Posterior vena cava (tissue), 2 donors: Measurements from ENCODE around the gene RGS11. TPM values are rescaled to one million over a fixed set of nuclear protein-coding genes. Genes with fewer than 3 reads are reported as not detected.

Source experiments
- DNase-seq: peaks from one replicate; pipeline ENCODE4 v3.0.0-alpha.2; 2020; ENCODE audit warnings: low spot score
- intact Hi-C, 2 donors: fragments of 100-400 bp; cut with DNase I; formaldehyde crosslinking; loops; one replicate each; pipeline versions ENCODE4 v1.14.1 to v1.14.2; 2022 to 2023
- long read RNA-seq, 2 donors: library from polyadenylated mRNA; unstranded; transcript quantifications; one replicate each; pipeline ENCODE4 v2.0.0, GENCODE V29; 2020 to 2021
- total RNA-seq, 2 donors: library from RNA; stranded (reverse); fragmentation: NEBNext Ultra II Directional; extraction: Animal tissue kit (Norgen Biotek cat#: 25700); gene quantifications; one replicate each; pipeline ENCODE4 v1.2.1, GENCODE V29; 2021
- donor health status: DM: yes; HTN: yes; CAD: no.
- donor health status: DM: yes; HTN: yes; CAD: no.

The RGS11 gene
- total RNA-seq, result 10 to 100 TPM in 1 of 2 donors, 1 to 10 TPM in 1; 7.7 to 10.6 TPM
- long read RNA-seq, donor 1, partial matches to known transcripts, result 1 of 1 reads
- long read RNA-seq, donor 1, other reads (novel, unspliced or antisense), result 0 of 1 reads
- long read RNA-seq, donor 2, partial matches to known transcripts, result 2 of 7 reads
- long read RNA-seq, donor 2, other reads (novel, unspliced or antisense), result 5 of 7 reads

DNA sequence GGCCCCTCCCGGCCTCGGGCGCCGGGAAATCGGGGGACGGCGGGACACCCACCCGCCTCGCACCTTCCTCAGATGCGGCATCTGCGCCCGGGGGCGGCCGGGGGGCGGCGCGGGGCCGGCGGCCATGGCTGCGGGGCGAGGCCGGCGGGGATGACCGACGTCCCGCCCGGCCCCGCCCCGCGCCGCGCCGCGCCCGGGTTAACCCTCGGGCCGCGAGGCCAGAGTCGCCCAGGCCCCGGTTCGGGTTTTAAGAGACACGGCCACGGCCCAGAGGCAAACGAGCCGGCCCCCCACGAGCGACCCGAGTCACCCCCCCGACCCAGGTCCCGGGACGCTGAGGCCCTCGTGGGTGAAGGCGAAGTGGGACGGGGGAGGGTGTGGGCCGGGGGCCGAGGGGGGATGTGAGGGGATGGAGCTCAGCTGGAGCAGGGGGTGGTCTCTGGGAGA is at the start of gene RGS11:
Gene RGS11, minus strand, starts transcription at position 159 of the 447 bp plus-strand sequence. Its CDS starts 33 bp downstream, at position 126.
- intact Hi-C loops, result no loop called here
- no peak for DNase-seq

DNA sequence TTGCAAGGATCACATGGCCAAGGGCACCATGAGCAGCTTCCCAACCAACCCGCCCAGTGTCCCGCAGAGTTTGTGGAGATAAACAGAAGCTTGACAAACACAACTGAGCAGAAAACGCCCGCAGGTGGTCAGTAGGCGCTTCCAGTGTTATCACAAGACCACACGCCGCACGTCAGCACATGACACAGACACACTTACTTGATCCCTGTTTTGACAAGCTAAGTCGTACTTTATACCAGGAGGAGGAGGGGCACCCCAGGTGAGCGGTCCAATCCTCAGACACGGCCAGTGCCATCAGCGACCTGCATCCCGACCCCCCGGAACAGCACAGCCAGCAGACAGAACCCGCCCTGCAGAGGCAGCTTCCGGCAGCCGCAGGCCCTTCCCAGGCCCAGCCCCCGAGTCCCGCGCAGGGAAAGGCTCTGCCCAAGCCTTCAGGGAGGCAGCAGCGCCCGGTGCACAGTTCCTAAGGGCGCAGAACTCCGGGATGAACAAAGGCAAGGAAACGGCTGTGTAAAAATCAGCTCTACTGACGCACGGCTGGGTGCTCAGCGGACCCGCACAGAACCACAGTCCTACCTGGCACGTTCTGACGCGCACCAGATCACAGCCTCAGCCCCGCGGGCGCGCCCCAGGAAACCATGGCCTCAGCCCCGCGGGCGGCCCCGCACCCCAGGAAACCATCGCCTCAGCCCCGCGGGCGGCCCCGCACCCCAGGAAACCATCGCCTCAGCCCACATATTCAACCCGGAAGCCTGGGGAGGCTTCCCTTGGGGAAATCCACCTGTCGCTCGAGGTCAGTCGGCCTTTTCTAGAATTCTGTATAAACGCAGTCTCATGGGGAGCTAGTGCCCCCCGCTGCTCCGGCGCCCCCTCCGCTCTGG is 48.9 kb upstream of the RGS11 start:
- intact Hi-C loops, result no loop called here
- DNase-seq, result no peak

DNA sequence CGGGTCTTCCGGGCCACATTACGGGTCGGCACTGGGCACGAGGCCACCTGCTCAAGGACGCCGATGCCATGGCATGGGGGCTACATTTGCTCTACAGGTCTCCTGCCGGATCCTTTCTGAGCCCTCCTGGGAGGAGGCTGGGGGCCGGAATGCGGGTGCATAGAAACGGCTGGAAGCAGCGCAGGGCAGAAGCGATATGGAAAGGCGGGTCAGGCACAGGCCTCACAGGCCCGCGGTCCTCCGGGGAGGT is 48.4 kb upstream of the RGS11 start:
- intact Hi-C loops, result no loop called here
- no peak for DNase-seq

DNA sequence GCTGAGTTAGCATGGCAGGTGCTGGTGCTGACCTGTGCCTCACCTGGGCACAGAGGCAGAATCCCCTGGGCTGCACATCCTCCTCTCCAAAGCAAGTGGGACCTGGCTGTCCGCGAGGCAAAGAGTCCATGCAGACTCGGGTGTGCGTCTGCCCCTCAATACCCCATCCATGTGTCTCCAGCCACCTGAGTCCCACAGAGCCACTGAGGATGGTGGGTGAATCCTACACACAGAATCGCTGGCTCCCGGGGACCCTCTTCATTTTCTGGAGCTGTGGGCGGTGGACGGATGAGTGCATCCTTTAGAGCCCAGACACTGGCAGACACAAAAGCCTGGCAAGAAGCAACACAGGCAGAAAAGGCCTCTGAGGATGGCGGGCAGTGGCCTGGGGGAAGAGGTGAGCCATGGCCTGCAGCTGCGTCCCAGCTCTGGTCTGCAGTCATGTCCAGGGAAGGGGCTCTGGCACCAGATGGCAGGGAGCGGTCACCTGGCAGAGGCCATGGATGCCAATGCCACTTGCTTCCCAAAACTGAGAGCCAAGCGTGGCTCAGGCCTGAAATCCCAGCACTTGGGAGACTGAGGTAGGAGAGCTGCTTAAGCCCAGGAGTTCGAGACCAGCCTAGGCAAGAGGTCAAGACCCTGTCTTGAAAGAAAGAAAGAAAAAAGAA is 46.9 kb upstream of the RGS11 start:
- intact Hi-C loops, result no loop called here
- no peak for DNase-seq

DNA sequence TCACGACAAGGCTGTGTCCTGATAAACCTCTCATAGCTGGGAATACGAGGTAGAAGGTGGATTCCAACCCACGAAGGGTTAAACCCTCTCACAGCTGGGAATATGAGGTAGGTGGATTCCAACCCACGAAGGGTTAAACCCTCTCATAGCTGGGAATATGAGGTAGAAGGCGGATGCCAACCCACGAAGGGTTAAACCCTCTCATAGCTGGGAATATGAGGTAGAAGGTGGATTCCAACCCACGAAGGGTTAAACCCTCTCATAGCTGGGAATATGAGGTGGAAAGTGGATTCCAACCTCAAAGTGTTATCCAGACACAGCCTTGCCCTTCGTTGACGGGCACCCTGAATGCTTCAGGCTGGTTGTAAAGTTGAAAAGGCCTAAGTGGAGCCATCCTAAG is 45.8 kb upstream of the RGS11 start:
- intact Hi-C loops, result no loop called here
- no peak for DNase-seq

DNA sequence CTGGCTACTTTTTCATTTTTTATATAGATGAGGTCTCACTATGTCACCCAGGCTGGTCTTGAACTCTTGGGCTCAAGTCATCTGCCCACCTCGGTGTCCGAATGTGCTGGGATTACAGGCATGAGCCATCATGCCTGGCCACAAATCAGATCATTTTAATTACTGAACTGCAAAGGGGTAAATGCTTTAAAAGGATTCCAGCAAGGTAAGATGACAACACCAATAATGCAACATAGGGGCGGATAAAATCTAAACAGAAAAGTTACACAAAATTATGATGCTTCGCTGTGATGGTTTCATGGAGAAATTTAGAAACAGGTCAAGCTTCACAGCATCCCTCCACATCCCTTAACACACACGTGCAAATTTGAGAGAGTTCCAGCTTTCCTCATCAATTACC is 44.5 kb upstream of the RGS11 start:
- intact Hi-C loops, result no loop called here
- DNase-seq, result no peak

DNA sequence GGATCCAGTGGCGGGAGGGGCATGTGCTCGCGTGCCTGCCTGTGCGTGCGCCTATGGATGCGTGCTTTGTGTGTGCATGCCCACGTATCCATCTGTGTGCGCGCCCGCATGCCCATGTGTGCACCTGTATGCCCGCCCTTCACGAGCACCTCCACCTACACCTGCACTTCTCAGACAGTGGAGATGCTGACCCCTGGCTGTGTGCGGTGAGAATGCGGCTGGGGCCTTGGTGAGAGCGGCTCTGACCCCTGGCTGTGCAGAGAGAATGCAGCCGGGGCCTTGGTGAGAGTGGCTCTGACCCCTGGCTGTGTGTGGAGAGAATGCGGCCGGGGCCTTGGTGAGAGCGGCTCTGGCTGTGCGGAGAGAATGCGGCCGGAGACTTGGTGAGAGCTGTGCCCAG is 42.9 kb upstream of the RGS11 start:
- intact Hi-C loops, result no loop called here
- DNase-seq, result no peak

DNA sequence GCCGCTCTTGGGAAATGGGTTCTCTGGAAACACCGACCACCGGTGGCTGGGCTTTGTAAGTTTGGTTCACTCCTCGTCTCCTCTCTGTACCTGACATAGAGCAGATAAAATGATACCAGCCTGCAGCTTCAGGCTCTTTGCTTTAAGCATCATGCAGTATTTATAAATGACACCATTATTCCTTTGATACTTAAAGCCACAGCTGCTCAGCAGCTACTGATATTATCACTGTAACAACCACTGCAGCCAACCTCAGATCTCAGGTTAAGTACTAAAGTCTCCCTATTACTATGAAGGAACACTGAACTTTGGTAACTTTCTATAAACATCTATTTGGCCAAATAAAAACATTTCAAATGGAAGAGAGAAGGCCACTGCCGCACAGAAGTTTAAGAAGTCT is 41.8 kb upstream of the RGS11 start:
- DNase-seq, result no peak
- intact Hi-C loops, result no loop called here

DNA sequence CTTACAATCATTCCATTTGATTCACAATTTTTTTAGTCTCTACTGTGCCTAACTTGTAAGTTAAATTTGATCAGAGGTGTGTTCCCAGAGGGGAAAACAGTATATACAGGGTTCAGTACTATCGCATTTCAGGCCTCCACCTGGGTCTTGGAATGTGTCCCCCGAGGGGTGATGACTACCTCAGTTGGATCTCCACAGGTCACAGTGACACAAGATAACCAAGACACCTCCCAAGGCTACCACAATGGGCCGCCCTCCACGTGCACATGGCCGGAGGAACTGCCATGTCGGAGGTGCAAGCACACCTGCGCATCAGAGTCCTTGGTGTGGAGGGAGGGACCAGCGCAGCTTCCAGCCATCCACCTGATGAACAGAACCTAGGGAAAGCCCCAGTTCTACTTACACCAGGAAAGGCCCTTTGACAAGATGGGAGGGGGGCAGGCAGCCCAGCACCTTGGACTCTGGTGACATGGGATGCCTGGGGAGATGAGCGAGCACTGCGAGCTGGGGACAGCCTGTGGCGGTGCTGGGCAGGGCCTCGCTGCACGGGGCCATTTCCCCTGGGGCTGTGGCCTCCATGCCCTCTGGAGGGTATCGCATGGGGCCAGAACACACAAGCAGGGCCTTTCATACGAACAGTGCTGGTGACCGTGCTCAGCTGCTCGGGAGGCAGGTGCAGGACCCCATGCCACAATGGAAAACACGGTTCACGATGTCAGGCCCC is 41.2 kb upstream of the RGS11 start:
- DNase-seq, result no peak
- intact Hi-C loops, result no loop called here

DNA sequence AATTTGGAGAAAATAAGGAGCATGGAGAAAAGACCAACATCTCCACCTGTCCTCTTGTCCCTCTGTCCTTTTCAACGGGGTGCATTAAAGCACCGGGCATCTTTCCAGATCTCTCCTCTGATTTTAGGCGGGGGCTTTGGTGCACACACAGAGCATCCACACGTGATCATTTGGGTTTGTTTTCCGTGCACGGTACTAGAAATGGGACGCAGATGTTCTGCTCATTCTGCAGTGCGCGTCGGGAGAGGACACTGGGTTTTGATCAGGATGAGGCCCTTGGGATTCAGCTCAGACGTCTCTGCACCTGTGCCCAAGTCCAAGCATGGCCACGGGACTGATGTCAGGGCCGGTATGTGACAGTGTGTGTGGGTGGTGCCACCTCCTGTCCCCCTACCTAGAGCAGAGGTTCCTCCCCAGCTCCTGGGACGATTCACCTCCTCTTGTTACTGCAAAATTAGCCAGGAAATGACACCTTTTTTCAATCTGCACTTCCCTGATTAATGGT is 39.1 kb upstream of the RGS11 start:
- DNase-seq, result no peak
- intact Hi-C loops, result no loop called here

DNA sequence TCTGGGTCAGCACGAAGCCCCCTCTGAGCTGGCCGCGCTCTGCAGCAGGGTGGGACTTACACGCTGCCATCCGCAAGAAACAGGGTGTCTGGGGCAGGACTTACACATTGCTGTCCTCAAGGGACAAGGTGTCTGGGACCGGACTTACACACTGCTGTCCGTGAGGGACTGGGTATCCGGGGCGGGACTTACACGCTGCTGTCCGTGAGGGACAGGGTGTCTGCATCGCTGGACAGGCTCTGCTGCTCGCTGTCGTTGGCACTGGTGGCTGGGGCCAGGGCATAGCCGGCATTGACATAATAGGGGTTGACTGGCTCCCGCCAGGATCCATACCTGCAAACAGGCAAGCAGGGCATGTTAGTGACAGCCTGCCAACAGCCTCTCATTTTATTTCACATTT is 38.6 kb upstream of the RGS11 start:
- DNase-seq, result no peak
- intact Hi-C loops, result no loop called here

DNA sequence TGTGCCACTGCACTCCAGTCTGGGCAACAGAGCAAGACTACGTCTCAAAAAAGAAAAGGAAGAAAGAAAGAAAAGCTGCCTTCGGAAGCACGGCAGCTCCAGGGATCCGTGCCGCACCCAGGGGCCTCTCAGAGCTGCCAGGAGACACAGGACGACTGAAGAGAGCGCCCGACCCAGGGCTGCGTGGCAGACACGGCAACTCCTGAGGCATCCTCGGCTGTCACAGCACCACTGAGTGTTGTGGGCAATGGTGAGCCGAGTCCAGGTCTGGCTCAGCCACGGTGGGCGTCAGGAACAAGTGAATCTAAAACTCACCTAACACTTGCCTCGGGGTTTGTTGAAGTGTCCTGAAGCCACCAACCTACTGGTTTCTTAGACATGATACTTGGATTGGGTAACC is 36.0 kb upstream of the RGS11 start:
- intact Hi-C loops, result no loop called here
- no peak for DNase-seq

DNA sequence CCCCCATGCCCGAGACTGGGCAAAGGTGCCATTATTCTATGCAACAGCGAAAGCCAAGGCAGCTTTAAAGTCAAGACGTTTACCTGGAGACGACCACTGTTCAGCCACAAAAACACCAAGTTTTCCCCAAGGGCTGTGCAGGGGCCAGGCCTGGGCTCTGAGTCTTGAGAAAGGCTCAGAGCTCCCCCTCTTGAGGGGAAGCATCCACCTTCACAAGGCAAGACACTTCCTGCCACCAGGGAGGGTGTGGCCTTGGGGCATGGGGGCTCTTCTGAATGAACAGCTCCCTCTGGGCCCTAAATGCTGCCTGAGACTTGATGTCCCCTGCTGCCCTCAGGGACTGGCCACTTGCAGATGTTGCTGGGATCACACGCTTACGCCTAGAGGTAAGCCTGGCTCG is 33.7 kb upstream of the RGS11 start:
- no peak for DNase-seq
- intact Hi-C loops, result no loop called here

DNA sequence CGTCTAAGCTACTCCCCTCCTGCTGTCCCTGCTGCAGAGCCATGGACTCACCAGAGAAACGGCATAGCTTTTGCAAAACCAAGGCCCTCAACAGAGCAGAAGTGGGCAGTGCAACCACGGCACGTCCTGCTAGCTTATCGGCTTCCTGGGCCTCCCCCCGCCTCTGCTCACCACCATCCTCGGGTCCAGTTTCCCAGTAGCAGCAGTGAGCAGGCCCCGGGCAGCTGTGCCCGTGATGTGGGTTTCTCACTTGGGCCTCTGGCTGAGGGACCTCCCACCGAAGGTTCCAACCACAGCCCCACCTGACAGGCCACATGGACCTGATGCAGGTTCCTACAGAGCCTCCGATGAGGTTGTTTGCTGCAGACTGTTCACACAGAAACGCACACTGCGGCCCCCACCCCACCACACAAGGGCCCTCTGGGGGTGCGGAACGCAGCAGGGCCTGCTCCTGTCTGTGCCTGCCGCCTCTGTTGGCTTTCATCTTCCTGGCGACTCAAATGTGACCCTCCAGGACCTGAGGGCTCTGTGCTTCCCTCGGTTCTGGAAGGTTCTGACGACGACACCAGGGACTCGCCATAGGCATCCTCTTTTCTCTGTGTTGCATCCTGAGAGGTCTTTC is 32.1 kb upstream of the RGS11 start:
- no peak for DNase-seq
- intact Hi-C loops, result no loop called here

DNA sequence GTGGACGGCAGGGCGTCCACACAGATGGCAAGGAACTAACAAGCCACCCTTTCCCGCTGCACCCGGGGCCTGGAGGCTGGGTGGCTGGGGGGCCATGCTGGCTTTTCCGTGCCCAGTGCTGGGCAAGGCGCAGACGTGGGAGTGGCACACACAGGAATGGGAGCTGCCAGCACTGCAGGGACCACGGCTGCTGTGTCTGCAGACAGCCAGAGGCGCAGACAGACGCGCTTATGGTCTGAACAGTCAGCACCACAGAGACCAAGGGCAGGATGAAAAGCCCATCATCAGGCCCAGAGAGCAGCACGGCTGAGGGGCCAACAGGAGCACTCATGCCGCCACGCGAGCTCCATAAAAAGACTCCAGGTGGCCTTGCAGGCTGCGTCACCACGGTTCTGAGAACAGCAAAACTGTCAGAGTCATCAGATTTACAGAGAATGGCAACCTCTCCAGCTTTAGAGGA is 31.2 kb upstream of the RGS11 start:
- no peak for DNase-seq
- intact Hi-C loops, result no loop called here

DNA sequence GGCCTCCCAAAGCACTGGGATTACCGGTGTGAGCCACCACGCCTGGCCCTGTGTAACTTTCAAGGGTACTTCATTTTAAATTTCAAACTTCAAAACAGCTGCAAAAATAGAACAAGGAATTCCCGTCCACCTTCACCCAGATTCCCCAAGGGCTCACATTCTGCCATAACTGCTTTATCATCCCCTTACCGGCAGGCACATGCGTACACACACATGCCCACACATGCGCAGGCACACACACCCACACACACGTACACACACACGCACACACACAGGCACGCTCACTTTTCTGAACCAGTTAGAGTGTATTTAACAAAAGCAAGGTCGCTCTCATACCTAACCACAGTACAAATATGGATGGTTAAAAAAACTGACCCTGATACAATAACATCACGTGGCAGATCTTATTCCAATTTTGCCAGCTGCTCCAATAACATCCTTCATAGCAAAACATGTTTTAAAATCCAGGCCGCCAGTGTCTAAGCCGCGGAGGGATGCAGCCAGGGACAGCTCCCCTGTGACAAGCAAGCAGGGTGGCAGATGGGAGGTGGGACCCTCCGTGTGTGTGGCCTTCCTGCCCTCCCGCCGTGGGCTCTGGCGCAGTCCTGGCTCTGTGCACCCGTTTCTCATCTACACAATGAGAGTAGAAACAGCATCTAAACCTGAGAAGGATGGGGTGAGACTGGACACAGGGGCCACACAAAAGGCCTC is 30.3 kb upstream of the RGS11 start:
- DNase-seq, result no peak
- intact Hi-C loops, result no loop called here

DNA sequence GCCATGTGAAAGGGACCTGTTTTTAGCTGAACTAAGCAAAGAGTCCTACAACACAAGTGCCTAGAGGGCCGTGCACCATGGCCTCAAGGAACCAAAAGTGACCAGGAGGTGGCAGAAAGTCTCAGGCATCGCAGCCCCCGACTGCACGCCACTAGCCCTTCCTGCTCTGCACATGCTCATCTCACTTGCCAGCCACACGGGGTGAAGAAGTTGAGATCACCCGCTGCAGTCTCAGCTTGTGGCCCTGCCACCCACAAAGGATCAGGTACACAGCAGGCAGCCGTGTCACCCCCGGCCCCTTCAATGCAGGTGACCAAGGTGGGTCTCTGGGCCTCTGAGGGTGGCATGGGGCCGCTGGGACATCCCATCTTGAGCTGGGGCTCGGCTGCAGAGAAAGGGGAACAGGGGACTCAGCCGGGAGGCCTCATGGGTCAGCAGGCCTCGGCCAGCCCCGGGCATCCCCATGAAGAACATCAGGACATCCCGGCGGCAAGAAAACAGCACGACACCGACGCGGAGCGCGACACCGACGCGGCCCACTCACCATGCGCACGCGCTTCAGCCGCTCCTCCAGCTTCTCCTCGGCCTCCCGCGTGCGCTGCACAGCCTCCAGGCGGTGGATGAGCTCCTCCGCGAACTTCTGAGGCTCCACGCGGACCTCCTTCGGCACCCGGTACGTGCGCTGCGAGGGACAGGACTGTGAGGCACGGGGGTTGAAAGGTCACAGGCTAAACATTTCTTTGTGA is 28.2 kb upstream of the RGS11 start:
- intact Hi-C loops, result no loop called here
- DNase-seq, result no peak

DNA sequence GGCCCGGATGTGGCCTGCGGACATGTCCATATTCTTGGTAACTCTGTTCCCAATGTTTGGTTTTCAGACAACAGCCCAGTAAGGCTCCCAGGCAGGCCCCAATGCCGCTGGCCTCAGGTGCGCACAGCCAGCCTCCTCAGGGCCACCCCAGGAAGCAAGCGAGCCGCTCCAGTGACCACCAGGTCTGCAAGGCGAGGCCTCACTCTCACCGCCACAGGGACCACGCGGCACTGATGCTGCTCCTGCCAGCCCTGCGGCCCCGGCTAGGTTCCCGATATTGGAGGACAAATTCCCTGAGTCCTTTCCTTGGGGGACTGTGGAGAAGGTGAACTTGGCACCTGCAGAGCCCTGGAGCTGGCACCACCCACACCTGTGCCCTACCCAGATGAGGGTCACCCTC is 26.2 kb upstream of the RGS11 start:
- no peak for DNase-seq
- intact Hi-C loops, result no loop called here
